Testis (tissue), 2 donors: ENCODE results near the gene VAV2.

Source experiments
- CTCF ChIP-seq, 3 experiments: fragments of 450-650 bp in 2 of 3; fragments of 200-600 bp in 1 of 3; sonication (generic) in 1 of 3; IDR thresholded peaks; one replicate each; pipeline ENCODE4 v1.5.1; 2016 to 2019; ENCODE audit warnings: antibody characterized with exemption in 3 of 3, mild to moderate bottlenecking in 2 of 3, moderate library complexity in 1 of 3
- POLR2A ChIP-seq: fragments of 450-650 bp; IDR thresholded peaks from one replicate; pipeline ENCODE4 v1.6.1; 2017; ENCODE audit warnings: antibody characterized with exemption, mild to moderate bottlenecking, moderate library complexity

- TF ChIP-seq CTCF (IDR thresholded peaks at IDR 0.05) (no peak), POLR2A (no peak)
Measured at GRCh38 chr9:133734590-133735414, 257.3 kb downstream of the VAV2 start.
